Cardiac fibroblast (primary cell): Measurements from ENCODE around the gene RIPOR3.

Source experiments
- DNase-seq, 2 donors: peaks; one replicate each; pipeline versions ENCODE4 v3.0.0 to v3.0.0-alpha.2; 2010; ENCODE audit warnings: low read depth in 2 of 2
- H3K4me3 ChIP-seq, 2 donors: replicated peaks in 1 of 2; 1 replicate in 1 of 2; 2 replicates in 1 of 2; pipeline ENCODE4 v1.5.1; 2011; ENCODE audit warnings: low read depth in 2 of 2, low read length in 2 of 2, mild to moderate bottlenecking in 2 of 2, moderate library complexity in 1 of 2
- CTCF ChIP-seq: IDR thresholded peaks from one replicate; pipeline ENCODE4 v1.5.1; 2011; ENCODE audit warnings: low read depth, mild to moderate bottlenecking, low read length, inconsistent platforms

Gene RIPOR3

GRCh38 chr20:50636601-50637540, 54.5 kb downstream of the RIPOR3 start:
- TF ChIP-seq CTCF = no peak
- H3K4me3 ChIP-seq = no peak overlapping the region
- peak in 1 of 2 donors; percentile 20 for DNase-seq

- TF ChIP-seq CTCF = peak; percentile 98
- peak; percentile 67 to 75 for DNase-seq
- H3K4me3 ChIP-seq = no peak overlapping the region
Measured at GRCh38 chr20:50635676-50636600, 55.4 kb downstream of the RIPOR3 start.

GRCh38 chr20:50635014-50635557, 56.3 kb downstream of the RIPOR3 start:
- no peak overlapping the region for H3K4me3 ChIP-seq
- no peak for DNase-seq
- no peak for TF ChIP-seq CTCF

- no peak for DNase-seq
- H3K4me3 ChIP-seq = no peak overlapping the region
- no peak for TF ChIP-seq CTCF
Measured at GRCh38 chr20:50634191-50634590, 57.2 kb downstream of the RIPOR3 start.

- H3K4me3 ChIP-seq = no peak overlapping the region
- TF ChIP-seq CTCF = no peak
- DNase-seq = no peak
Measured at GRCh38 chr20:50633361-50633760, 58.0 kb downstream of the RIPOR3 start.

- TF ChIP-seq CTCF = no peak
- no peak for DNase-seq
- no peak overlapping the region for H3K4me3 ChIP-seq
Measured at GRCh38 chr20:50632701-50633100, 58.6 kb downstream of the RIPOR3 start.
